Parathyroid adenoma (tissue), 2 donors: ENCODE measurements around the gene CST3.

ENCODE experiments used
- H2AFZ ChIP-seq: fragments of 300-600 bp; sonication (generic); one replicate; pipeline ENCODE4 v1.7.0; 2017; ENCODE audit warnings: antibody characterized with exemption, mild to moderate bottlenecking
- H3K27ac ChIP-seq: fragments of 300-600 bp; sonication (generic); one replicate; pipeline ENCODE4 v1.7.0; 2017
- H3K27me3 ChIP-seq: fragments of 300-600 bp; sonication (generic); one replicate; pipeline ENCODE4 v1.7.0; 2017; ENCODE audit warnings: low read length; ENCODE audit not compliant: control insufficient read depth, insufficient read depth
- H3K36me3 ChIP-seq: fragments of 300-600 bp; sonication (generic); one replicate; pipeline ENCODE4 v1.7.0; 2017; ENCODE audit warnings: low read length; ENCODE audit not compliant: control insufficient read depth, insufficient read depth
- H3K4me1 ChIP-seq: fragments of 300-600 bp; sonication (generic); one replicate; pipeline ENCODE4 v1.7.0; 2017; ENCODE audit warnings: control low read depth
- H3K4me2 ChIP-seq: fragments of 300-600 bp; sonication (generic); one replicate; pipeline ENCODE4 v1.7.0; 2017; ENCODE audit warnings: low read length
- H3K4me3 ChIP-seq: fragments of 300-600 bp; sonication (generic); one replicate; pipeline ENCODE4 v1.7.0; 2017; ENCODE audit warnings: low read depth, low read length
- H3K79me2 ChIP-seq: fragments of 300-600 bp; sonication (generic); one replicate; pipeline ENCODE4 v1.7.0; 2017; ENCODE audit warnings: control low read depth
- H3K9ac ChIP-seq: fragments of 300-600 bp; sonication (generic); one replicate; pipeline ENCODE4 v1.7.0; 2017; ENCODE audit warnings: mild to moderate bottlenecking
- H3K9me3 ChIP-seq: fragments of 300-600 bp; sonication (generic); one replicate; pipeline ENCODE4 v1.7.0; 2017; ENCODE audit warnings: low read length; ENCODE audit not compliant: control insufficient read depth
- TF ChIP-seq, protein P1 (sequence below): fragments of 300-600 bp; sonication (generic); IDR thresholded peaks from one replicate; pipeline ENCODE4 v1.7.0; 2017; ENCODE audit warnings: antibody characterized with exemption, mild to moderate bottlenecking
- donor health status: primary hyperparathyroidism.

The CST3 gene

DNA sequence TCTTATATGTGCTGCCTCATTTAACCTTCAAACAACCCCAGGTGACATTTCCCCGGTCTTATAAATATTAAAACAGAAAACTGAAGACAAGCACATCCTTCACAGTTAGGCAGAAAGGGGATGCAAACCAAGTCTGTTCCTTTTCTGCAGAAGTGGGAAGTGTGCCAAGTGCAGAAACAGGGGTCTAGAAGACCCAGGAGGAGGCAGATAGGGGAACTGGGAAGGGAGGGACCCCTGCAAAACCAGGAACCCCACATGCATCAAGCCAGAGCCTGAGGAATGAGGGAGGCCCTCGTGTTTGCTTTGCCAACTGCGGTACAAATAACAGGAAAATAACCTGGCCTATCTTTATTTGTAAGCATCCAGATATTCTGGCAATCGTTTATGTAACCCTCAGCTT, 17.0 kb upstream of the CST3 start:
- Histone ChIP-seq H3K79me2 (no peaks in the 10 kb centered on the region), H3K27ac (no peak overlapping the region), H3K36me3 (no peaks in the 10 kb centered on the region), H3K9me3 (no peaks in the 10 kb centered on the region), H3K4me2 (no peak overlapping the region), H3K4me3 (no peak overlapping the region), H3K9ac (no peak overlapping the region), H3K27me3 (no peaks in the 10 kb centered on the region), H2AFZ (no peak overlapping the region), H3K4me1 (no peaks in the 10 kb centered on the region)
- TF ChIP-seq, protein P1, sequence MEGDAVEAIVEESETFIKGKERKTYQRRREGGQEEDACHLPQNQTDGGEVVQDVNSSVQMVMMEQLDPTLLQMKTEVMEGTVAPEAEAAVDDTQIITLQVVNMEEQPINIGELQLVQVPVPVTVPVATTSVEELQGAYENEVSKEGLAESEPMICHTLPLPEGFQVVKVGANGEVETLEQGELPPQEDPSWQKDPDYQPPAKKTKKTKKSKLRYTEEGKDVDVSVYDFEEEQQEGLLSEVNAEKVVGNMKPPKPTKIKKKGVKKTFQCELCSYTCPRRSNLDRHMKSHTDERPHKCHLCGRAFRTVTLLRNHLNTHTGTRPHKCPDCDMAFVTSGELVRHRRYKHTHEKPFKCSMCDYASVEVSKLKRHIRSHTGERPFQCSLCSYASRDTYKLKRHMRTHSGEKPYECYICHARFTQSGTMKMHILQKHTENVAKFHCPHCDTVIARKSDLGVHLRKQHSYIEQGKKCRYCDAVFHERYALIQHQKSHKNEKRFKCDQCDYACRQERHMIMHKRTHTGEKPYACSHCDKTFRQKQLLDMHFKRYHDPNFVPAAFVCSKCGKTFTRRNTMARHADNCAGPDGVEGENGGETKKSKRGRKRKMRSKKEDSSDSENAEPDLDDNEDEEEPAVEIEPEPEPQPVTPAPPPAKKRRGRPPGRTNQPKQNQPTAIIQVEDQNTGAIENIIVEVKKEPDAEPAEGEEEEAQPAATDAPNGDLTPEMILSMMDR = no peak

DNA sequence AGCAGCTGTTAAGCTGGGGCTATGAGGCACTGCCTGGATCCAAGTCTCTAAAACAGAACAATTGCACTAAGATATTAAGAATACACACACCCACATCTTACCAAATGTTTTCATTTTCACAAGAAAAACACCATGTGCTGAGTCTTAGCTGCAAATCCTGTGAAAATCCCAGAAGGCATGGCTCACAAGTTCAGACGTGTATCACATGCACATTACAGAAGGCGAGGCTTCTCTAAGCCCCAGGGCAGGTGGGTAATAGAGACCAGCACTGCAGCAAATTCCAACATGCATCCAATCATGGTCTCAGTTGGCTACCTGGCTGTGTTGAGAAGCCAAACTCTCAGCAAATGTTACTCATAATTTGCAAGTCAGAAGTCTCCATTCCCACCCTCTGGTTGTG, 16.2 kb upstream of the CST3 start:
- no peak overlapping the region for H2AFZ ChIP-seq
- H3K4me2 ChIP-seq = no peak overlapping the region
- H3K36me3 ChIP-seq = no peaks in the 10 kb centered on the region
- no peak overlapping the region for H3K27ac ChIP-seq
- H3K9me3 ChIP-seq = no peaks in the 10 kb centered on the region
- H3K4me3 ChIP-seq = no peak overlapping the region
- no peaks in the 10 kb centered on the region for H3K79me2 ChIP-seq
- no peak overlapping the region for H3K9ac ChIP-seq
- TF ChIP-seq, protein P1 = no peak
- no peaks in the 10 kb centered on the region for H3K4me1 ChIP-seq
- no peaks in the 10 kb centered on the region for H3K27me3 ChIP-seq

DNA sequence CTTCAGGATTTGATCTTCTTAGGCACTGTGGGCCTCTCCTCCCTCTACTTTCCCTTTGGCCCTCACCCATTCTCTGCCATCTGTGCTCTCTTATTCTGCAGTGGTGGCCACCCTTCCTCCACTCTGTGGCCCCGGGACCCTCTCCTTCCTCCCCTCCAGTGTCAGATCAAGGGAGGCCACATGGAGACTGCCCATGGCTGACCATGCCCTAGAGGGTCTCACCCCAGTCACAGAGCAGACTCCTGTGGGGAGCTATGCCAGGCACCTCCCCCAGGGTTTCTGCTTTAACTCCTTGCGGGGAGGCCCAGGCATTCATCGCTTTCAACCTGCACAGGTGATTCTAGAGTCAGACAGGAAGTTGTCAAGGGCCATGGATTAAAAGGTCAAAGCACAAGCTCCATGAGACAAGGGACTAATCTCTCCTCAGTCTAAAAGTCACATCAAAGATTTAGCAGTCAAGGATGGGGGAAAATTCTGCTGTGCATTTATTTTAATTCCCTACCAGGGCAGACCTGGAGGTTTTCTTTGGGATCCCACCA, 15.7 kb upstream of the CST3 start:
- Histone ChIP-seq H3K4me3 (no peak overlapping the region), H2AFZ (no peak overlapping the region), H3K79me2 (no peaks in the 10 kb centered on the region), H3K9me3 (no peaks in the 10 kb centered on the region), H3K27me3 (no peaks in the 10 kb centered on the region), H3K4me1 (no peaks in the 10 kb centered on the region), H3K4me2 (no peak overlapping the region), H3K36me3 (no peaks in the 10 kb centered on the region), H3K9ac (no peak overlapping the region), H3K27ac (no peak overlapping the region)
- TF ChIP-seq, protein P1 = no peak

DNA sequence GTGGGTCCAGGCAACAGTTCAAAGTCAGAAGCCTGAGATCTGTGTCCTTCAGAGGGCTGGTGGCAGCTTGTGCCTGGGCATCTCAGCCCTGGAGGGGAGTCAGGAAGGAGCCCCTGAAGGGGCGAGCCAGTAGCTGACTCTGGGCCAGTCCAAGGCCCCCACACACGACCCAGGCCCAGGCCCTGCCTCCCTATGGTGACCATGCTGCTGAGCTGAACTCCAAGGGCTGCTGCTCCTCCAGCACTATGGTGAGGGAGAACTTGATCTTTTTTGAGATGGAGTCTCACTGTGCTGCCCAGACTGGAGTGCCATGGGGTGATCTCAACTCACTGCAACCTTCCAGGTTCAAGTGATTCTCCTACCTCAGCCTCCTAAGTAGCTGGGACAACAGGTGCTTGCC, 15.2 kb upstream of the CST3 start:
- Histone ChIP-seq H3K9ac (no peak overlapping the region), H3K27me3 (no peaks in the 10 kb centered on the region), H3K4me3 (no peak overlapping the region), H3K9me3 (no peaks in the 10 kb centered on the region), H3K27ac (no peak overlapping the region), H3K79me2 (no peaks in the 10 kb centered on the region), H3K4me2 (no peak overlapping the region), H3K36me3 (no peaks in the 10 kb centered on the region), H3K4me1 (no peaks in the 10 kb centered on the region), H2AFZ (no peak overlapping the region)
- TF ChIP-seq, protein P1 = no peak

DNA sequence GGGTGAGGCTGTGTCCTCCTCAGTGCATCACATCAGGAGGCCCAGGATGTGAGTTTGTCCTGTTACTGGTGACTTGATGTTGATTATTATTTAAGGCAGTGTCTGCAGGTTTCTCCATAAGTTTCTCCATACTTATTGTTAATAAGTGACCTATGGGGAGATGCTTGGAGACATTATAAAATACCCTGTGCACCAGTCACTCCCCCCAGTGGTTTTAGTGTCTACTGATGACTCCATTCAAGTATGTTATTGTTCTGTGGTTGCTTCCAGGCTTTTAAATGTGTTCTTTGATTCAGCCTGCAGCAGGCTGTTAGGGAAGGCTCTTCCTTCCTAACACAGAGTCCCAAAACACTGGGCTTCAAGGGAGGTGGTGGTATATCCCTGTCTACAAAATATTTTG, 14.6 kb upstream of the CST3 start:
- Histone ChIP-seq H3K9ac (no peak overlapping the region), H3K9me3 (no peaks in the 10 kb centered on the region), H3K27me3 (no peaks in the 10 kb centered on the region), H3K27ac (no peak overlapping the region), H3K79me2 (no peaks in the 10 kb centered on the region), H3K36me3 (no peaks in the 10 kb centered on the region), H3K4me2 (no peak overlapping the region), H3K4me1 (no peaks in the 10 kb centered on the region), H2AFZ (no peak overlapping the region), H3K4me3 (no peak overlapping the region)
- TF ChIP-seq, protein P1 = no peak
